Activated CD8-positive, alpha-beta T cell treated with anti-CD3 and anti-CD28 coated beads for 36 hours (primary cell): Measurements from ENCODE around the gene SLC22A23. TPM values are rescaled to one million over a fixed set of nuclear protein-coding genes. Genes with fewer than 3 reads are reported as not detected.

ENCODE experiments used
- ATAC-seq: fragments of 200-7000 bp; cut with Tn5 transposase; one replicate; pipeline ENCODE4 v1.10.0; 2021; ENCODE audit warnings: mild to moderate bottlenecking, moderate library complexity
- CTCF ChIA-PET: fragments of 350-600 bp; sonication (Branson Sonifier 250); formaldehyde crosslinking; loops from one replicate; lab custom pipeline; 2021; ENCODE audit warnings: antibody characterized with exemption; lab: Charles Lee
- POLR2A ChIA-PET: fragments of 350-600 bp; sonication (Branson Sonifier 250); formaldehyde crosslinking; loops from one replicate; lab custom pipeline; 2021; ENCODE audit warnings: antibody characterized with exemption; lab: Charles Lee
- DNase-seq: peaks from one replicate; pipeline ENCODE4 v3.0.0-alpha.2; 2020
- H3K27ac Mint-ChIP-seq: one replicate; pipeline ENCODE4 v1.8.0; 2021; ENCODE audit warnings: mild to moderate bottlenecking, mixed read lengths
- H3K27me3 Mint-ChIP-seq: one replicate; pipeline ENCODE4 v1.8.0; 2021; ENCODE audit warnings: mixed read lengths
- H3K36me3 Mint-ChIP-seq: one replicate; pipeline ENCODE4 v1.8.0; 2021; ENCODE audit warnings: low read depth, mixed read lengths
- H3K4me1 Mint-ChIP-seq: one replicate; pipeline ENCODE4 v1.8.0; 2021; ENCODE audit warnings: low read depth, mixed read lengths
- H3K4me3 Mint-ChIP-seq: one replicate; pipeline ENCODE4 v1.8.0; 2021; ENCODE audit warnings: mild to moderate bottlenecking, moderate library complexity, mixed read lengths
- H3K9me3 Mint-ChIP-seq: one replicate; pipeline ENCODE4 v1.8.0; 2021; ENCODE audit warnings: mixed read lengths
- CTCF ChIP-seq: fragments of 200-600 bp; IDR thresholded peaks from one replicate; pipeline ENCODE4 v1.8.0; 2022; ENCODE audit warnings: antibody characterized with exemption, mild to moderate bottlenecking
- intact Hi-C: fragments of 100-400 bp; cut with micrococcal nuclease; formaldehyde crosslinking; loops from one replicate; pipeline ENCODE4 v1.10.0; 2022
- total RNA-seq, 2 experiments: library from RNA; stranded (reverse); gene quantifications; one replicate each; pipeline ENCODE4 v1.2.3, GENCODE V29; 2021

Gene SLC22A23
- total RNA-seq, 2 experiments from 2014 or later = 0.16 to 0.34 TPM

- ChIA-PET POLR2A (no interaction called here), CTCF (no interaction called here)
- intact Hi-C loops = no loop called here
- ATAC-seq (no peak), DNase-seq (no peak)
- Mint-ChIP-seq H3K9me3 (no peaks in the 10 kb centered on the region), H3K36me3 (peaks cover 29% of the 10 kb centered on the region), H3K4me3 (no peak overlapping the region), H3K27ac (no peak overlapping the region), H3K27me3 (no peaks in the 10 kb centered on the region), H3K4me1 (peaks cover 20% of the 10 kb centered on the region)
- TF ChIP-seq CTCF = no peak
Measured at GRCh38 chr6:3270258-3270657, 186.6 kb downstream of the SLC22A23 start.

- no peak overlapping the region for H3K4me3 Mint-ChIP-seq
Measured at GRCh38 chr6:3269281-3269975, 187.4 kb downstream of the SLC22A23 start.

GRCh38 chr6:3268680-3269079 is 188.2 kb downstream of the SLC22A23 start:
- DNase-seq (no peak), ATAC-seq (no peak)
- TF ChIP-seq CTCF = no peak
- intact Hi-C loops = no loop called here
- ChIA-PET CTCF (interaction anchor here (0.6 kb wide), 1 partner anchor 473 kb away, joined by 4 read pairs; no protein-coding TSS in a partner anchor), POLR2A (no interaction called here)
- H3K27ac Mint-ChIP-seq = no peak overlapping the region
- peaks cover 35% of the 10 kb centered on the region for H3K36me3 Mint-ChIP-seq
- no peak overlapping the region for H3K4me3 Mint-ChIP-seq
- H3K27me3 Mint-ChIP-seq = no peaks in the 10 kb centered on the region
- H3K4me1 Mint-ChIP-seq = peaks cover 24% of the 10 kb centered on the region
- H3K9me3 Mint-ChIP-seq = no peaks in the 10 kb centered on the region

More at GRCh38 chr6:3269281-3269975, 187.4 kb downstream of the SLC22A23 start:
- CTCF ChIA-PET = no interaction called here
- Mint-ChIP-seq H3K9me3 (no peaks in the 10 kb centered on the region), H3K27ac (no peak overlapping the region), H3K27me3 (no peaks in the 10 kb centered on the region), H3K4me1 (peaks cover 22% of the 10 kb centered on the region), H3K36me3 (peaks cover 33% of the 10 kb centered on the region)
- DNase-seq (no peak), ATAC-seq (no peak)
- intact Hi-C loops = no loop called here
- POLR2A ChIA-PET = no interaction called here
- TF ChIP-seq CTCF = no peak

- Mint-ChIP-seq H3K27me3 (no peaks in the 10 kb centered on the region), H3K9me3 (no peaks in the 10 kb centered on the region), H3K36me3 (peaks cover 45% of the 10 kb centered on the region), H3K4me3 (no peak overlapping the region), H3K27ac (no peak overlapping the region), H3K4me1 (peaks cover 30% of the 10 kb centered on the region)
- ATAC-seq = no peak
- TF ChIP-seq CTCF = no peak
- intact Hi-C loops = no loop called here
- POLR2A ChIA-PET = interaction anchor here (0.9 to 1.2 kb wide), 2 partner anchors 10 to 15 kb away, joined by 3 read pairs; no protein-coding TSS in a partner anchor
- CTCF ChIA-PET = interaction anchor here (1.2 kb wide), 1 partner anchor 16 kb away, joined by 6 read pairs; no protein-coding TSS in a partner anchor
- DNase-seq = no peak
Measured at GRCh38 chr6:3267162-3267561, 189.7 kb downstream of the SLC22A23 start.

GRCh38 chr6:3266170-3266569 is 190.7 kb downstream of the SLC22A23 start:
- POLR2A ChIA-PET = no interaction called here
- peaks cover 40% of the 10 kb centered on the region for H3K4me1 Mint-ChIP-seq
- ATAC-seq (no peak), DNase-seq (no peak)
- TF ChIP-seq CTCF = no peak
- no peaks in the 10 kb centered on the region for H3K9me3 Mint-ChIP-seq
- no peak overlapping the region for H3K27ac Mint-ChIP-seq
- intact Hi-C loops = no loop called here
- CTCF ChIA-PET = interaction anchor here (0.8 to 5.3 kb wide), 2 partner anchors 14 to 15 kb away, joined by 3 to 29 read pairs; no protein-coding TSS in a partner anchor
- H3K36me3 Mint-ChIP-seq = peaks cover 45% of the 10 kb centered on the region
- H3K4me3 Mint-ChIP-seq = no peak overlapping the region
- no peaks in the 10 kb centered on the region for H3K27me3 Mint-ChIP-seq
